Esophagus muscularis mucosa (tissue), 4 donors: ENCODE data around the gene RPS19BP1. TPM values are rescaled to one million over a fixed set of nuclear protein-coding genes. Genes with fewer than 3 reads are reported as not detected.

Source experiments
- DNase-seq: peaks from one replicate; pipeline ENCODE4 v3.0.0-alpha.2; 2017; ENCODE audit errors: extremely low spot score
- H3K27ac ChIP-seq, 4 donors: fragments of 200-600 bp; sonication (generic); replicated peaks in 1 of 4; 1 replicate in 3 of 4; 2 replicates in 1 of 4; pipeline ENCODE4 v1.5.1; 2016 to 2019; ENCODE audit warnings: mild to moderate bottlenecking in 1 of 4
- H3K27me3 ChIP-seq, 4 donors: fragments of 200-600 bp; sonication (generic); one replicate each; pipeline versions ENCODE4 v1.5.1 to v1.6.0; 2016 to 2019
- H3K36me3 ChIP-seq, 4 donors: fragments of 200-600 bp; sonication (generic); one replicate each; pipeline ENCODE4 v1.5.1; 2016 to 2019
- H3K4me1 ChIP-seq, 4 donors: fragments of 200-600 bp; sonication (generic); one replicate each; pipeline ENCODE4 v1.5.1; 2016 to 2019
- H3K4me3 ChIP-seq, 4 donors: fragments of 200-600 bp; sonication (generic); 1 replicate in 2 of 4; 2 replicates in 2 of 4; pipeline ENCODE4 v1.5.1; 2016 to 2019; ENCODE audit warnings: mild to moderate bottlenecking in 4 of 4, moderate library complexity in 1 of 4
- H3K9me3 ChIP-seq, 4 donors: fragments of 200-600 bp; sonication (generic); 1 replicate in 3 of 4; 2 replicates in 1 of 4; pipeline ENCODE4 v1.5.1; 2016 to 2019
- EP300 ChIP-seq: sonication (generic); formaldehyde crosslinking; IDR thresholded peaks from one replicate; pipeline ENCODE4 v1.6.1; 2017; ENCODE audit warnings: antibody characterized with exemption
- POLR2A ChIP-seq: fragments of 450-650 bp; IDR thresholded peaks from one replicate; pipeline ENCODE4 v1.6.1; 2017; ENCODE audit warnings: antibody characterized with exemption, moderate library complexity, mild to moderate bottlenecking, low read depth
- POLR2AphosphoS5 ChIP-seq, 2 donors: sonication (generic); formaldehyde crosslinking; IDR thresholded peaks; one replicate each; pipeline ENCODE4 v1.6.1; 2017; ENCODE audit warnings: antibody characterized with exemption in 2 of 2
- WGBS: methylation state at CpG from one replicate; pipeline ENCODE4 v1.1.5; 2018; 5-methylcytosine and 5-hydroxymethylcytosine counted together
- intact Hi-C: fragments of 100-400 bp; cut with DNase I; formaldehyde crosslinking; loops from one replicate; pipeline ENCODE4 v1.15.1; 2023
- total RNA-seq, 4 donors: library from RNA; depleted of rRNA; stranded (reverse); fragments of >200 nt; gene quantifications; one replicate each; pipeline versions ENCODE4 v1.1.0 to v1.2.1, GENCODE V29; 2016
- TF ChIP-seq, protein P1 (sequence below), 3 experiments: fragments of 200-600 bp in 2 of 3; fragments of 450-650 bp in 1 of 3; sonication (generic) in 2 of 3; IDR thresholded peaks; one replicate each; pipeline ENCODE4 v1.5.1; 2017 to 2019; ENCODE audit warnings: antibody characterized with exemption in 3 of 3, mild to moderate bottlenecking in 2 of 3, moderate library complexity in 1 of 3

The RPS19BP1 gene
- total RNA-seq, 4 donors from 2014 or later, result 158 to 202 (median 177) TPM

DNA sequence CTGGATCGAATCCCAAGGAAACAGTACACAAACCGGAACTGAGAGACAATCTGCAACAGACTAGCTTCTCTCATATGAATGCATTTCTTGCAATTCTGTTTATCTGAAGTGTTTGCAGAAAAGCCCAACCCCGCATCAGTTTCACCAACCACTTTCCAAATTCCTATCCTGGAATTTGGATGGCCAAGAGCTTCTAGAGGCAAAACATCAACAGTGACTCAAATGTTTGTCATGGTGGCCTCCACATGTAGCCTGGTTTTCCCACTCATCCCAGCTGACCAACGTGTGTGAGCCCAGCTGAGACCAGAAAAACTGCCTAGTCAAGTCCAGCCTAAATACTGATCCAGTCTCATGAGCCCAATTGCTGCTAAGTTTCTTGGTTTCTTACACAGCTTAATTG lies 38.8 kb downstream of the RPS19BP1 start:
- H3K27ac ChIP-seq, result no peak overlapping the region
- H3K4me1 ChIP-seq, result peaks cover 11 to 38% (median 26%) of the 10 kb centered on the region in 4 donors
- DNase-seq, result no peak
- no peaks in the 10 kb centered on the region for H3K9me3 ChIP-seq
- H3K4me3 ChIP-seq, result no peak overlapping the region
- H3K36me3 ChIP-seq, result peaks cover 0 to under 1% (median 0%) of the 10 kb centered on the region in 4 donors
- intact Hi-C loops, result loop anchor here (2.0 kb wide), 1 partner anchor 35 kb away; no protein-coding TSS in a partner anchor
- 60% methylated on average over 4 of the region's 4 CpGs for WGBS
- H3K27me3 ChIP-seq, result peaks cover 0 to 9% (median 0%) of the 10 kb centered on the region in 4 donors
- no peak for TF ChIP-seq POLR2A
- TF ChIP-seq, protein P1, sequence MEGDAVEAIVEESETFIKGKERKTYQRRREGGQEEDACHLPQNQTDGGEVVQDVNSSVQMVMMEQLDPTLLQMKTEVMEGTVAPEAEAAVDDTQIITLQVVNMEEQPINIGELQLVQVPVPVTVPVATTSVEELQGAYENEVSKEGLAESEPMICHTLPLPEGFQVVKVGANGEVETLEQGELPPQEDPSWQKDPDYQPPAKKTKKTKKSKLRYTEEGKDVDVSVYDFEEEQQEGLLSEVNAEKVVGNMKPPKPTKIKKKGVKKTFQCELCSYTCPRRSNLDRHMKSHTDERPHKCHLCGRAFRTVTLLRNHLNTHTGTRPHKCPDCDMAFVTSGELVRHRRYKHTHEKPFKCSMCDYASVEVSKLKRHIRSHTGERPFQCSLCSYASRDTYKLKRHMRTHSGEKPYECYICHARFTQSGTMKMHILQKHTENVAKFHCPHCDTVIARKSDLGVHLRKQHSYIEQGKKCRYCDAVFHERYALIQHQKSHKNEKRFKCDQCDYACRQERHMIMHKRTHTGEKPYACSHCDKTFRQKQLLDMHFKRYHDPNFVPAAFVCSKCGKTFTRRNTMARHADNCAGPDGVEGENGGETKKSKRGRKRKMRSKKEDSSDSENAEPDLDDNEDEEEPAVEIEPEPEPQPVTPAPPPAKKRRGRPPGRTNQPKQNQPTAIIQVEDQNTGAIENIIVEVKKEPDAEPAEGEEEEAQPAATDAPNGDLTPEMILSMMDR (IDR thresholded peaks at IDR 0.05), result no peak
- no peak for TF ChIP-seq POLR2AphosphoS5 (IDR thresholded peaks at IDR 0.05)
- no peak for TF ChIP-seq EP300

DNA sequence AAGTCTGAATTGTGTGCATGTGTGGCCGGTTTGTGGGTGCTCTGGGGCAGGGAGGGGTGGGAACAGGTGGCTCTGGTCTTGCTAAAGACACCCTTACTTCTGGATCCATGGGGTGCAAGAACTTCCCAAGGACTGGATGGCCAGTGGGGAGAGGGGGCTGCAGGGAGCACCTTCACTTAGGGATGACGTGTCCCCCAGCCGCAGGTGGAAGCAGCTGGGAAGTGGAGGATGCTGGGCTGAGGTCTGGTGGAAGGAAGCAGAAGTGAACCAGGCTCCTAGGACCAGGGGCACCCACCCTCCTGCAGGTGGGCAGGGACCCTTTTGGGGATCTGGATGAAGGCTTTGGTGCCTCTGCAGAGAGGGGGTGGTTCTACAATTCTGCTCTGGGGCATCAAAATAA lies 40.4 kb downstream of the RPS19BP1 start:
- no peak for DNase-seq
- intact Hi-C loops, result no loop called here
- H3K9me3 ChIP-seq, result no peaks in the 10 kb centered on the region
- H3K27ac ChIP-seq, result no peak overlapping the region
- no peak overlapping the region for H3K4me3 ChIP-seq
- peaks cover 3 to 27% (median 20%) of the 10 kb centered on the region in 4 donors for H3K4me1 ChIP-seq
- WGBS, result 68% methylated on average over 3 of the region's 3 CpGs
- H3K36me3 ChIP-seq, result peaks cover 0 to 13% (median 0%) of the 10 kb centered on the region in 4 donors
- peaks cover 0 to 9% (median 0%) of the 10 kb centered on the region in 4 donors for H3K27me3 ChIP-seq
- TF ChIP-seq EP300, result no peak
- no peak for TF ChIP-seq POLR2AphosphoS5 (IDR thresholded peaks at IDR 0.05)
- TF ChIP-seq, protein P1 (IDR thresholded peaks at IDR 0.05), result no peak
- no peak for TF ChIP-seq POLR2A

GRCh38 chr22:39491696-39492095 lies 40.9 kb downstream of the RPS19BP1 start:
- TF ChIP-seq EP300 (no peak), POLR2A (no peak), POLR2AphosphoS5 (IDR thresholded peaks at IDR 0.05) (no peak)
- TF ChIP-seq, protein P1 (IDR thresholded peaks at IDR 0.05), result no peak
- 93% methylated on average over 6 of the region's 6 CpGs for WGBS
- Histone ChIP-seq H3K27ac (no peak overlapping the region), H3K36me3 (peaks cover 0 to 13% (median 0%) of the 10 kb centered on the region in 4 donors), H3K27me3 (peaks cover 0 to 9% (median 0%) of the 10 kb centered on the region in 4 donors), H3K4me3 (no peak overlapping the region), H3K9me3 (no peaks in the 10 kb centered on the region), H3K4me1 (peaks cover 3 to 26% (median 18%) of the 10 kb centered on the region in 4 donors)
- intact Hi-C loops, result no loop called here
- no peak for DNase-seq

- Histone ChIP-seq H3K27ac (no peak overlapping the region), H3K4me1 (peaks cover 1 to 20% (median 13%) of the 10 kb centered on the region in 4 donors), H3K27me3 (peaks cover 0 to 9% (median 0%) of the 10 kb centered on the region in 4 donors), H3K36me3 (peaks cover 0 to 13% (median 0%) of the 10 kb centered on the region in 4 donors), H3K9me3 (no peaks in the 10 kb centered on the region), H3K4me3 (no peak overlapping the region)
- DNase-seq, result no peak
- TF ChIP-seq EP300 (no peak), POLR2A (no peak), POLR2AphosphoS5 (IDR thresholded peaks at IDR 0.05) (no peak)
- TF ChIP-seq, protein P1 (IDR thresholded peaks at IDR 0.05), result no peak
- intact Hi-C loops, result no loop called here
- WGBS, result 90% methylated on average over 7 of the region's 9 CpGs
These were observed 41.4 kb downstream of the RPS19BP1 start for GRCh38 chr22:39490966-39491680.
